ENCODE data around the gene SLC39A1.
A peak's percentile ranks its signal among the peaks of the same experiment; 100 is the strongest.

Gene SLC39A1

DNA sequence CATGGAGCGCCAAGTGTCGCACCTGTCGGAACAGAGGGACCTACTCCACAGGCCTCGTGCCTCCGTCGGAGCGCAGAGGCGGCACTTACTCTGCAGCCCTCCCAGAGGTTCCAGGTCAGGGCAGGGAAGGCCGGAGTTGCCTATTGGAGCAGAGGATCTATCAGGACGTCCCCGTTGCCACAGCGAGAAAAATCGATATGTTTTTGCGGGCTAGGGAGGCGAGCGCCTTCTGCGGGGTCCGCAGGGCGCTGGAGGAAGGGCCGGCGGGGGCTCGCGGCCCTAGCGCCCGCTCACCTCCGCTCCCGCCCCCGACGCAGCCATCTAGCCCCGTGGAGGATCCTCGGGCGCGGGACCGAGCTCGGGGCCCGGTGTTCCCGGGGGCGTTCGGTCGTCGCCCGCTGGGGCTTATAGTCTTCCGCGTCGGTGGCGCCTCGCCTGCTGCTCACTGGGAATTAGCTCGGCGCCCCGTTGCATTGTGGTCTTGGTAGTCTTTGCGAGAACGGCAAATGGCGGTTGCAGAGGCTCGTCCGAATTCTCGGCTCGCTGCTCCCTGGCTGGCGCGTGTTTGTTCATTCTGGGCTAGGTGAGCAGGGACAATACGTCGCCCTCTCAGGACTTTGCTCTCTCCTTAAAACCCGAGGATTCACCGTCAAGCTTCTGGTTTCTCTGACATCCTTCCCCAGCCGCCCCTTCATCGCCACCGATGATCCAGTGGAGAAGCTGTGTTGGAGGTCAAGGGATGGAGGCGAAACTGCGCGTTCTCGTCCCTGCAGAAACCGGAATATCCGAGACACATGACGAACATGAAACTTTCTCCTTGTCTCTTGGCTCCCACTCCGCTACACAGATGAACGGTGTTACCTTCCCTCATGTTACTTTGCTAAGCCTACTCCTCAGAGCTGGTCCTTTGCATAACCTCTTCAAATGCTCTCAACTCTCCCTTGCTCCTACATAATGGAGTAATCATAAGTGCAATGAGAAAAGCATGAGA, 14.2 kb upstream of the SLC39A1 start, which contains the start of gene JTB:
Gene JTB (minus strand): TSS at position 425 of the 991 bp plus-strand sequence. CDS start 422 bp downstream, at position 3.
- DNase-seq (ENCODE audit: low read depth) = peak; percentile 81

DNA sequence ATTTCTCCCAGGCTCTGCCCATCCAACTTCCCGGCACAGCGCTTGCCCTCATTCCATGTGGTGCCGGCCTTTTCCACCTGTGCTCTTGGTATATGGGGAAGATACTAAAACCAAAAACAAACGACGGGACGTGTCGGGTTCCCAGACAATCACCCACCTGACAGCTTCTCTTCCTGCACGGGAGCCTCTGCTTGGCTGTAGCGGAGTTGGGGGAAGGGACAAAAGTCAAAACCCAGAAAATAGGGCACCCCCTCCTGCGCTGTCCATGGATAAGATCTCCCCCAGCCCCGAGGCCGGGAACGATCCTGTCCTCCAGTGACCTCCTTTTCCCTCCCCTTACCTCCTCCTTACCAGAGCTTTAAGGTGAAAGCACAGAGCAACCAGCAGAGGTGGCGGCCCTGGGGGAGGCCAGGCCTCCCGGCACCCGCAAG, 13.5 kb upstream of the SLC39A1 start:
- no peak for DNase-seq (ENCODE audit: low read depth)

DNA sequence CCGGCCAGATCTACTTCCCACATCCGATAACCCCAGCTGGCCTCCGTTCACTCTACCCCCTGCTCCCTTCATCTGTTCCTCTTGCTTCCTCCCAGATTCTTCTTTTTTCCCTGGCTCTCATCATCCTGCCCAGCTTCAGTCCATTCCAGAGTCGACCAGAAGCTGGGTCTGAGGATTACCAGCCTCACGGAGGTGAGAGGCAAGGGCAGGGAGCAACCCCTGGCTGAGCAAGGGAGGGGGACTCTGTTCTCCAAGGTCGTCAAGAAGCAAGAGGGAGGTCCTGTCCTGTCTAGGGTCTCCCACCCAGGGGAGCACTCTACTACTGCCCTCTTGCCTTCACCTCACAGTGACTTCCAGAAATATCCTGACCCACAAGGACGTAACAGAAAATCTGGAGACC, 10.2 kb upstream of the SLC39A1 start:
- no peak for DNase-seq (ENCODE audit: low read depth)

DNA sequence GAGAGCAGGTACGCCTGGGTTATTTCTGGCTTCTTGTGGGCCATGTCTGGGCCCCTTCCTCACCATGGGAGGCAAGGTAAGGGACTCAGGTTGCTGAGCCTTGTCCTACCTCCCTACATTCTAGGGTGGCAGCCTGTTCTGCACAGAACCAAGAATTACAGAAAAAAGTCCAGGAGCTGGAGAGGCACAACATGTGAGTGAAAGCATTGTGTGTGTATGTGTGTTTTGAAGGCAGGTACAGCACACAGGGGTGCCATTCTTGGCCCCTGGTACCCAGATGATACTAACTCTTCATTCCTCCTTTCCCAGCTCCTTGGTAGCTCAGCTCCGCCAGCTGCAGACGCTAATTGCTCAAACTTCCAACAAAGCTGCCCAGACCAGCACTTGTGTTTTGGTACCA, 9.7 kb upstream of the SLC39A1 start:
- no peak for DNase-seq (ENCODE audit: low read depth)

DNA sequence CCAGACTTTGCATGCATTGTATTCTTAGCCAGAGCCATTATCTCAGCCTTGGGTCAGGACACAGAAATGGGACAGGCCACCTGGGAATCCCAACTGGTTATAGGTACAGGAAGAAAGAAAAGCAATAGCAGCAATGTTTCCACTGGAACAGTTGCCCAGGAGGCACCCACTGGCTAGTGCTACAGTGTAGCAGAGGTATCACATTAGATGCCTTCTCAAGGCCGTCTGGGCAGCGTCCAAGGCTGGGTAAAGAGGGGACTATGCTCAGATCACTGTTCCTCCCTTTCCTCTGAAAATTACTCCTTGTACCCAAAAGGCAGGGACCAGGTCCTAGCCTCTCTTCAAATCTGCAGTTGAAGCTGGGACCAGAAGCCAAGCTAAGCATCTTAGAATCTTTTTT, 7.0 kb upstream of the SLC39A1 start:
- DNase-seq (ENCODE audit: low read depth) = no peak

DNA sequence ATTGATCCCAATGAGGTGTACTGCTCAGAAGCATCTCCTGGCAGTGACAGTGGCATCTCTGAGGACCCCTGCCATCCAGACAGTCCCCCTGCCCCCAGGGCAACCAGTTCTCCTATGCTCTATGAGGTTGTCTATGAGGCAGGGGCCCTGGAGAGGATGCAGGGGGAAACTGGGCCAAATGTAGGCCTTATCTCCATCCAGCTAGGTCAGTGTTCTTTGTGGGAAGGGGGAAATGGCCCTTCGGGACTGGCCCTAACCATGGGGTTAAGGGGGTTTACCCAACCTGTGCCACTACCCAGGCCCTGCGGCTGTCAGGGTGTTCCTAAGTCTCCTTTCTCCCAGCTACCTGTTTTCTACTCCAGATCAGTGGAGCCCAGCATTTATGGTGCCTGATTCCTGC, 5.6 kb upstream of the SLC39A1 start:
- no peak for DNase-seq (ENCODE audit: low read depth)

DNA sequence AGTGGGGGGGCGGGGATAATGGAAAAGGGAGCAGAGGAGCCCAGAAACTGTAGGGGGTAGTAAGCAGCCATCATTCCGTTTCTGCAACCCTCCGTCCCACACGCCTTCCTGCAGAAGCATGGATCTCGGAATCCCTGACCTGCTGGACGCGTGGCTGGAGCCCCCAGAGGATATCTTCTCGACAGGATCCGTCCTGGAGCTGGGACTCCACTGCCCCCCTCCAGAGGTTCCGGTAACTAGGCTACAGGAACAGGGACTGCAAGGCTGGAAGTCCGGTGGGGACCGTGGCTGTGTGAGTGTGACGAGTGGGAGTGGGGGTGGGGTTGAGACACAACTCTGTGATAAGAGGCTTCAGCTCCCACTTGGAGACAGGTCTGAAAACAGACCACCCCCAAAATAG, 5.1 kb upstream of the SLC39A1 start:
- no peak for DNase-seq (ENCODE audit: low read depth)

DNA sequence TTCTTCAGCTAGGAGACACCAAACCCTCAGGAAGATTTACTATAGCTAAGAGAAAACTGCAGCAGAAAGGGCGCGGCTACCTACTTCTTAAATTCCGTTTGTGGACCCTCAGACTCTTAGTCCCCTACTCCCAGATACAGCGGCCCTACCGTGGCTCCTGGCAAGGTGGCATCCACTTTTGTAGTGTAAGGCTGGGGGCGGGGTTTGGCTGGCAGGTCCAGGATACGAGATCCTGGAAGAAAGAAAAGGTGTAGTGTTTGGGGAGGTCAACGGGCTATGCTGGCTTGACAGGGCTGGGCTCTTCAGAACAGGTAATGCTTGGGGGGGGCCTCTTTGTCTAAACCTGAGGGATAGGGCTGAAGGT, 4.6 kb upstream of the SLC39A1 start:
- DNase-seq (ENCODE audit: low read depth) = no peak

DNA sequence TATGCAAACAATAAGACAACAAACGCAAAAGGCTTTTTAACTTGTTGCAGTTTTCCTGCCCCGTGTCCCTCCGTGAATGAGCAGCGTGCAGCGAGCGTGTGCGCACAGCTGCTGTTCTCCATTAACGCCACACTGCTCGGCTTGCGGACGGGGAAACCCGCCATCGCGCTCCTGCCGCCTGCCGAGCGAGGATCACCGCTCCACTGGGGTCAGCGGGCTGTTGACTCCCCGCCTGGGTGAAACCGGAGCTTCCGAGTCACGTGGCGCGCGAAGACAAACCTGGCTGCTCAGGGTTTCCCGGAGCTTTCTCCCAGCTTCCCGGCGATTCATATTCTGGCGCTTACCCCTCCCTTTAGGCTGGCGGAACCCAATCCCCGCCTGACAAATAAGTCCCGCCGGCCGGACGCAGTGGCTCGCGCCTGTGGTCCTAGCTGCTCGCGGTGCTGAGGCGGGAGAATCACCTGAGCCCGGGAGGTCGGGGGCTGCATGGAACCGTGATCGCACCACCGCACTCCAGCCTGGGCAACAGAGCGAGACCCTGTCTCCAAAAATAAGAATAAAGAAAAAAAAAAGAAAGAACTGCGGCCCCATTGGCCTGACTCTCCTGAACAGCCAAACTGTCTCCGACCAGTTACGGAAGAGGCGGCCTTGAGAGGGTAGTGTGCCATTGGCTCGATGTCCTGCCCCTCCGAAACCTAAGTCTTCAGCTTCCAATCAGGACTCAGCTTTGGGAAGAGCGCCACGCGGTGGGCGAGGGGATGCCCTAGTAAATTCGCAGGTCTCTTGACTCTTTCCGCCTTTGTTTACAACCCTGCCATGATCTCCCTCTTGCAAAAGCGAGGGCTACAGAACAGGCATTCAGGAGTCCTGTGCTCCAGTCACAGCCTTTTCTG, 4.0 kb upstream of the SLC39A1 start, which contains the start of gene CREB3L4:
Gene CREB3L4 (plus strand): TSS at position 796 of the 893 bp plus-strand sequence. CDS start 624 bp downstream, outside the sequence.
- peak; percentile 75 for DNase-seq (ENCODE audit: low read depth)

DNA sequence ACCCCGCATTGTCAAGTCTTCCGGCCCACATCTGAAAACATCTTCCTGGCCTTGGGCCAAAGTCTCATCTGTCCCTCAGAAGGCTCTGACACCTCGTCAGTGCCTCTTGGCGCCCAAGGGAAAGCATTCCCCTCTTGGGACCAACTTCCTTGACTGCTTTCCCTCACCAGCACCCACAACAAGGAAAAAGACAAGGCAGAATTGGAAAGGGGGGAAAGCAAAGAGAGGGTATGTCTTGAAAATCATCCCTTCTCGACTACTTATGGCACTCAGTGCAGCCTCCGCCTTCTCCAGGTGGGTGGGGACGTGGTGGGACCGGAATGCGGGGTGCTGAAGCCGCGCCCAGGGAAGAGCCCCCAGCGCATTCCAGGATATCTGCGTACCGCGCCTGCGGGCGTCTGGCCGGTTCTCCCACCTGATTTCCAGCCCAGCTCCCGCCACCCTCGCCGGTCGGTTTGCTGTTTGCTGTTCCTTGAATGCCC, 554 bp upstream of the SLC39A1 start:
- DNase-seq (ENCODE audit: low read depth) = no peak

DNA sequence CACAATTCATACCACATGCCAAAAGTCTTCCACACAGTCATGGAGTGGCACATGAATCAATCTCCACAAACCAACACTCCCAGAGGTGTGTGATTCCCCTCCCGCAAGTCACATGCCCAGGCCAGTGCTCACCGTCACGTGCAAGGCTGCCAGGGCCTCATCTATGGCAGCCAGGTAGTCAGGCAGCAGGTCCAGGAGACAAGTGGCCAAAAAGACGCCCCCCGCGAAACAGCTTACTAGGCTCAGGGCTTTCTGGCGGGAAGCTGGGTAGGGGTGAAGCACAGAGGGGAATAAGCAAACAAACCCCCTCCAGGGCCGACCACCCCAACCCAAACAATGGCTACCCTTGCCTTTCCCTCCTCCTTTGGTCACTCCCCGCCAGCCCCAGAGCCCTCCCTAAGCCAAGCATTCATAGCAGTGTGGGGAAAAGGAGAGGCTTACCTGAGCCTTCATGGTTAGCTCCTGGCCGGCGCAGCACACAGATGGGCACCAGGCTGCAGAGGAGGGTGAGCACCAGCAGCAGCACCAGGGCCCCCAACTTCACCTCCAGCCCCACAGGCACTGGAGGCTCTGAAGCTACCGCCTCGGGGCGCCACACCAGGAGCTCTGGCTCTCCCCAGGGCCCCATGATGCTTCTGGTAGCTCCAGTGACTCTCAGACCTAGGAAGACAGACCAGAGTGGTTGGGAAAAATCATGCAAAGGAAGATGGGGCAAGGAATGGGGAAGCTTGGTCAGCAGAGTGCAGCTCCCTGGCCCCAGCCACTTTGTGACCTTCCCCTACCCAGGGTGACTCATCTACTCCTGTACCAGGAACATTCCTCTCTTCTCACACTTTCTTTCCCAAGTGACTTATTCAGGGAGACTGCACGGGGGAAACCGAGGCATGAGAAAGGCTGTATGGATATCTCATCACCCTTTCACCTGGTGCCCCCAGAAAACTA, 978 bp downstream of the SLC39A1 start:
- no peak for DNase-seq (ENCODE audit: low read depth)

DNA sequence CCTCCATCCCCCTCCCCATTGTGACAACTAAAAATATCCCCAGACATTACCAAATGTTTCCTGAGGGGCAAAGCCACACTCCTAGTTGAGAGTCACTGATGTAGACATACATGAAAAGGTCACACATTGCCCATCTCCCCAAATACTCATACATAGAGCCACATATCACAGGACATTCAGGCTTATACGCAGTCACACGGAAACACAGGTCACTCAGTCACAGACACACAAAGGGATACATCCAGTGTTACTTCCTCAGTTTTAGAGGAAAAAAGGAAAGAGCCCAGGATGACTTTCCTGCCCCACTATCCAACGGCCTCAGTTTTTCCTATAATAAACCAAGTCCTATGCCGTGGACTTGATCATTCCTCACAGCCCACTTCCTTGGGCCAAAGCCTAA, 1.9 kb downstream of the SLC39A1 start:
- DNase-seq (ENCODE audit: low read depth) = no peak

DNA sequence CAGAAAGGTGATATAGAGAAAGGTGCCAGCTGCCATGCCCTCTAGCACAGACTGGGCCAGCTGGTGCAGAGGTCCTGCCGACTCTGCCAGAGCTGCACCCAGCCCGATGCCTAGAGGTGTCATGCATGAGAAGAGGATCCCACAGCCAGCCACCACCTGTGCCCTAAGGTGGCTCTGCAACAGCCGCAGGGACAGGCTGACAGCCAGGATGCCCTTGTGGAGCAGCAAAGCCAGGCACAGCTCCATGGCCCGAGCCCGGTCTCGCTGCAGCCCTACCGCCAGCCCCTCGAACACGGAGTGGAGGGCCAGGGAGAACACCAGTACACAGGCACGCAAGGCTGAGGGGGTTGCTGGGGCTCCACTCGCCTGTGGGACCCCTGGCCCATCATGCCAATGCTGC, 3.1 kb downstream of the SLC39A1 start:
- no peak for DNase-seq (ENCODE audit: low read depth)

DNA sequence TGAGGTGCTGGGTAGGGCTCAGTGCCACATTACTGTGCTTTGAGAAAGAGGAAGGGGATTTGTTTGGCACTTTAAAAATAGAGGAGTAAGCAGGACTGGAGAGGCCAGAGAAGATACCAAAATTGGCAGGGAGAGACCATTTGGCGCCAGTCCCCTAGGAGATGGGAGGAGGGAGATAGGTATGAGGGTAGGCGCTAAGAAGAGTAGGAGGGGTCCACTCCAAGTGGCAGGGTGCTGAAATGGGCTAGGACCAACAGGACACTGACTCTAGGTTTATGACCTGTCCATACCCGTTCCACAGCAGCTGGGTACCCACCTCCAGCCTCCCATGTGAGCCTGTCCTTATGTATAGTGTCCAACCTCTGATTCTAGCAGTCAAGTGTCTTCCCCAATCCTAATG, 3.9 kb downstream of the SLC39A1 start:
- no peak for DNase-seq (ENCODE audit: low read depth)

DNA sequence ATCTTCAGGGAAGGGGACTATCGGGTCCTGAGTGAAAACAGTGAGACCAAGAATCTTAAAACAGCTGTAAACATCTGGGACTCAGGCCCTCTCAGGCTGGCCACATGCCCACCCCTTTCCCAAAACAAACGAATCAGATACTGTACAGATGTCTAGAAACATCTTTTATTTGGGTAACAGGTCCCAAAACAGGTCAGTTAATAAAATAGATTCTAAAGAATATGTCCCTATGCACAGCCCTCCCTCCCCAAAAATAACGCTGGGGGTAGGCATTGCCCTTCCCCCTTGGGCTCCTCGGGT, 4.4 kb downstream of the SLC39A1 start:
- no peak for DNase-seq (ENCODE audit: low read depth)

DNA sequence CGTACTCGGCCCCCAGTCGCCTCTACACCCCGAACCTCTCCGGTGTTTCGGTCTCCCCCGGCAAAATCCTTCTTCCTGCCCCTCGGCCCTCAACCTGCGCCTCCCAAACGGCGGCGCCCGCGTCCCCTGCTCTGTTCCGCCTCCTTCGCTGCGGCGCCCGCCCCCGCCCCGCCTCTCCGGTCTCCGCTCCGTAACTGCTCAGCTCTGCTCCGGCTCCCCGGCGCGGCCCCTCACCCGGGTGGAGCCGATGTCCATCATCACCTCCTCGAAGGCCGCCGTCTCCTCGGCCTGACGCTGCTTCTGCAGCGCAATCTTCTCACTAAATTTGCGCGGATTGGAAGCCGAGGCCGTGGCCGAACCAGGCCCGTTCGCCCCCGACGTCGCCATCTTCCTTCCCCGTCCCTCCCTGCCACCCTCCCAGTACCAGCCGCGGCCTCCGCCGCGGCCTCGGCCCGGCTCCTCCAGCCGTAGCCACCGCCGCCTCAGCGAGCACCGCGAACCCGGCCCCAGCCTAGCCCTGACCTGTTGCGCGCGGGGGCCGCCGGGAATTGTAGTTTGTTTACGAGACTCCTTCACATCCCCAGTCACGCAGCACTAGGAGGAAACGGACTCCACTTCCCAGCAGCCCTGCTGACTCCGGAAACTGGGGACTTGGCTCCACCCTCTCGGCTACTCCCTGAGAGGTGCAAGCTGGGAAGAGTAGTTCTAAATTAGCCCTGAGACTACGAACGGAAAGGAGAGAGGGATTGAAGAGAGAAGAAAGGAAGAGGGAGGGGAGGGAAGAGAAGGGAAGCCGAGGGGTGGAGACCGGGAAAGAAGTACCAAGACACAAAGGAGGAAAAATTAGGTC, 5.0 kb downstream of the SLC39A1 start, which contains the start of gene CRTC2:
Gene CRTC2 (minus strand): TSS at position 502 of the 850 bp plus-strand sequence. CDS start 115 bp downstream, at position 387.
- peak; percentile 97 for DNase-seq (ENCODE audit: low read depth)

DNA sequence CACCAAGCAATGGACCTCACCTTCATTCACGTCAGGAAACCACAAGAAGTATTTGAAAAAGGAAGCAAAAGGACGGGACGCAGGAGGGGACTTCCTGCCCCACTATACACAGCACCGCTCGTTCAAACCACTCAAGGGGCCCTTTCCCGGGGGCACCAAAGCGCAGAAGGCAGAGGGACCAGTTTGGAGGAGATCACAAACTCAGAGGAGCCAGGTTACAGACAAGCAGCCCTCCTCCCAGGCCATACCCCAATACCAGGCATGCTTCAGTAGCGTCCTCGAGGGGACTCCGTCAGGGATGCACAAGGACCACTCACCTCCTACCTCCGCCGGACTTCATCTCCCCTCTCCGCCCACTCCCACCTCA, 5.6 kb downstream of the SLC39A1 start:
- no peak for DNase-seq (ENCODE audit: low read depth)

DNA sequence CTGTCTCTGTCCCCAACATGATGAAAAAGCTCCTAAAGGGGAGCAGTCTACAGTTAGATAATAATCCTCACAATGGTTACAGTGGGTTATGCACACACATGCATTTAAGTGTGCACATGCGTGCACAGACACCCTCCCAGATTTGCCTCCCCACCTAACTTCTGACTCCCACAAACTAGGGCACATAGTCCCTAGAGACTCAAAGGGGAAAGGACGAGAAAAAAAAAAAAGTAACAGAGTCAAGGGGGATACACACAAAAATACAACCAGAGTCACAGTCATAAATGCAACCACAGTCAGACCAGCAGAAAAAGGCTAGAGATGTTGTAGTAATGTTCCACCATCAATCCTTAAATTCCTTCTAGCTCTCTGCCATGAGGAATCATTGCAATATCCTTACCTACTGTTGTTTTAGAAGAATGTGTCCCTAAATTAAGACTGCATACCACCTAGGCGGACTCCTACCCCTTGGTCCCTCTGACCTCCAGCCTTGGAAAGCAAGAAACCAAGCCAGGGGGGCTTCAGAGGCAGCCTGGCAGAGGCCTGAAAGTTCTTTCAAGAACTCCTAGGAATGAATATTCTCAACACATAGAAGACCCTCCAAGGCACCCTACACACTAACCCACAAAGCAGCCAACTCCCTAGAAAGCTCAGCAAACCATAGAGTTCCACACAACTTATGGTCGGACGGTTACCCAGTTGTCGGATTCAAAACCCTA, 6.2 kb downstream of the SLC39A1 start:
- DNase-seq (ENCODE audit: low read depth) = no peak

DNA sequence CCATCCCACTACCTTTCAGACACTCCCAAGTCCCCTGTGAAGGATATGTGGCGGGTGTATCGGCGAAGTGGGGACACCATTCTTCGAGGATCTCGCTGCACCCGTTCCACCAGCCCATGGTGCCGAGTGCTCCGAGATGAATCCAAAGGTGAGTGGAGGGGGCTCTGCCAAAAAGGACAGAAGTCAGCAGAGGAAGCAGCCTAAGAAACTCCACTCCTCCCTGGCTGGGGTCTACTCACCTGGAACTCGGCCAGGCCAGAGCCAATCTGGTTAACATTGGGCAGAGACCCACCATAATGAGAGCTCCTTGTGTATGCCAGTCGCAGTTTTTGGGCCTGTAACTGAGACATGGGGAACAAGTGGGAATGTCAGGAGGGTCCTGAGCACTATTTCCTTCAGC, 8.5 kb downstream of the SLC39A1 start:
- DNase-seq (ENCODE audit: low read depth) = no peak

Data from T follicular helper cell (primary cell).